HepG2 (cell line): ENCODE data around the gene PRRT2. TPM values are rescaled to one million over a fixed set of nuclear protein-coding genes. Genes with fewer than 3 reads are reported as not detected.
A peak's percentile ranks its signal among the peaks of the same experiment; 100 is the strongest.

Experiments
- CEBPB ChIP-seq: IDR thresholded peaks from 2 replicates; pipeline ENCODE4 v1.6.1; 2011; ENCODE audit warnings: low read depth, low read length, improper control_type of control experiment, borderline replicate concordance
- HCFC1 ChIP-seq: fragments of 150-350 bp; IDR thresholded peaks from 2 replicates; pipeline ENCODE4 v1.6.1; 2014; ENCODE audit warnings: low read depth, low read length
- MIER2 ChIP-seq: IDR thresholded peaks from 2 replicates; pipeline ENCODE4 v1.6.1; 2016; ENCODE audit warnings: missing biosample characterization, missing genetic modification reagents
- MIER3 ChIP-seq: IDR thresholded peaks from 2 replicates; pipeline ENCODE4 v1.6.1; 2016; ENCODE audit warnings: missing compliant biosample characterization, borderline replicate concordance
- NKX3-1 ChIP-seq: sonication (generic); formaldehyde crosslinking; IDR thresholded peaks from 2 replicates; pipeline ENCODE4 v1.5.0; 2020; ENCODE audit warnings: missing genetic modification reagents
- RAD51 ChIP-seq: fragments of 450-650 bp; IDR thresholded peaks from 2 replicates; pipeline ENCODE4 v1.6.1; 2016; ENCODE audit warnings: borderline replicate concordance
- RXRA ChIP-seq: sonication (generic); formaldehyde crosslinking; IDR thresholded peaks from 2 replicates; pipeline ENCODE4 v1.5.1; 2020; ENCODE audit warnings: missing genetic modification reagents
- SOX5 ChIP-seq: IDR thresholded peaks from 2 replicates; pipeline ENCODE4 v1.6.1; 2016; ENCODE audit warnings: borderline replicate concordance
- SYNCRIP ChIP-seq: fragments of 200-400 bp; formaldehyde crosslinking; IDR thresholded peaks from 2 replicates; pipeline ENCODE4 v1.6.1; 2018; ENCODE audit warnings: mild to moderate bottlenecking, low read depth, low read length; ENCODE audit not compliant: insufficient read depth
- ZBTB38 ChIP-seq: sonication (generic); formaldehyde crosslinking; IDR thresholded peaks from 2 replicates; pipeline ENCODE4 v1.5.1; 2020; ENCODE audit warnings: mild to moderate bottlenecking, missing genetic modification reagents
- ZNF251 ChIP-seq: sonication (generic); formaldehyde crosslinking; IDR thresholded peaks from 2 replicates; pipeline ENCODE4 v1.9.0; 2021; ENCODE audit warnings: mild to moderate bottlenecking, missing genetic modification reagents
- ZNF263 ChIP-seq: sonication (generic); formaldehyde crosslinking; IDR thresholded peaks from 2 replicates; pipeline ENCODE4 v1.4.0; 2020; ENCODE audit warnings: missing genetic modification reagents
- ZNF333 ChIP-seq: sonication (generic); formaldehyde crosslinking; IDR thresholded peaks from 2 replicates; pipeline ENCODE4 v1.4.0; 2020; ENCODE audit warnings: mild to moderate bottlenecking, missing genetic modification reagents, borderline replicate concordance
- ZSCAN20 ChIP-seq: sonication (generic); formaldehyde crosslinking; IDR thresholded peaks from 2 replicates; pipeline ENCODE4 v1.4.0; 2020; ENCODE audit warnings: missing genetic modification reagents, mild to moderate bottlenecking, borderline replicate concordance
- polyA plus RNA-seq, 8 experiments: library from polyadenylated mRNA; depleted of rRNA in 3 of 8; stranded (reverse) in 7 of 8; unstranded in 1 of 8; fragments of >200 nt; fragmentation: Illumina TruSeq in 4 of 8; extraction: Trizol in 4 of 8; gene quantifications; 2 replicates each; pipeline versions ENCODE4 v1.2.1 to v1.2.3, GENCODE V29; 2011 to 2016; ENCODE audit warnings: low read depth in 4 of 8, missing spikeins in 1 of 8, mixed read lengths in 1 of 8; ENCODE audit not compliant: insufficient read depth in 1 of 8
- total RNA-seq, 5 experiments: library from RNA; depleted of rRNA; stranded (reverse); fragments of >200 nt; fragmentation: Illumina TruSeq; extraction: Trizol; gene quantifications; 2 replicates each; pipeline ENCODE4 v1.2.3, GENCODE V29; 2016; ENCODE audit warnings: low read depth in 1 of 5
- TF ChIP-seq, protein P1 (sequence below): IDR thresholded peaks from 2 replicates; pipeline ENCODE4 v1.6.1; 2018; ENCODE audit warnings: missing genetic modification reagents, mild to moderate bottlenecking, missing compliant biosample characterization
- TF ChIP-seq, protein P2 (sequence below): IDR thresholded peaks from 2 replicates; pipeline ENCODE4 v1.6.1; 2016
- TF ChIP-seq, protein P3 (sequence below): sonication (generic); formaldehyde crosslinking; IDR thresholded peaks from 2 replicates; pipeline ENCODE4 v1.5.1; 2020; ENCODE audit warnings: missing genetic modification reagents, mild to moderate bottlenecking, borderline replicate concordance
- TF ChIP-seq, protein P4 (sequence below): sonication (generic); formaldehyde crosslinking; IDR thresholded peaks from 2 replicates; pipeline ENCODE4 v1.5.1; 2020; ENCODE audit warnings: mild to moderate bottlenecking, missing genetic modification reagents, moderate library complexity

The PRRT2 gene
- total and polyA plus RNA-seq, 2 of the 13 experiments (the other 11 are each of a cell fraction or from before 2014, with no cell fraction given), result 0.51 to 1.1 TPM

DNA sequence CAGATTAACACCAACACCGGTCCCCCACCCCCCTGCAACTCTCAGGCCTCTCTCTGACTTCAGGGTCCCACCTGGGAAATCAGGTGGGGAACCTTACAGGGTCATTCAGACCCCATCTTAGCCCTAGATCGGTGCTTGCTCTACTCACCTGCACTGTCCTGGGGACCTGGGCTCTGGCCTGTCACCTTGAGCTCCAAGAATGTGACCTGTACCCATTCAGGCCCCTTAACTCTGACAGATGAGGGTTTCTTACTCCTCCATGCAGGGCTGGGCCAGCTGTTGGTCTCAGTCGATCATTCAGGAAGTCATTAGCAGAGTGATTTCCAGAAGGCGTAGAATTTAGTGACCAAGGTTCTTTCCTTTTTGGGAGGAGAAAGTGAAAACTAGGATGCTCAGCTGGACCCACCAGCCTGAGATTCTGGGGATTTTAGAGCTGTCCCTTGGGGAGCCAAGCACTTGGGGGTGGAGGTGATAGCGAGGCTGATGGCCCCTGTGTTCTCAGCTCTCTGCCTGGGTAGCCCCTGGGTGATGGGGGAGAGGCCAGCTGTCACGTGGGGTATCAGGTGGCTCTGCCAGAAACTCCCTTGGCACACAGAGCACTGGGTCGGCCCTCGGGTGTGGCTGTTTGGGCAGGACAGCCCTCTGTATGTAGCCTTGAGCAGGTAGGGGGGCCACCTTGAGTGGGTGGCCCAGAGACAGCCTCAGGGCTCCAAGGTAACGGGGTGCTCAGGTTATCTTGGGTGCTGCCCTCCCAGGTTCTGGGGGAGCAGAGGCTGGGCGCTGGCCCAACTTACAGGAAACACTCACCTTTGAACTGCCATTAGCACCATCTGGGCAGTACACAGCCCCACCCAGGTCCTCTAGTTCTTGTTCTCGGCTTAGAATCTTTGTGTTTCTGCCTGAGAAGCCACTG lies 9.0 kb downstream of the PRRT2 start (continued):
- 0 out of 2 replicates have a peak, but pooled peaks have one; percentile 11 for TF ChIP-seq MIER2 (CRISPR knock-in tag)
- TF ChIP-seq, protein P1, sequence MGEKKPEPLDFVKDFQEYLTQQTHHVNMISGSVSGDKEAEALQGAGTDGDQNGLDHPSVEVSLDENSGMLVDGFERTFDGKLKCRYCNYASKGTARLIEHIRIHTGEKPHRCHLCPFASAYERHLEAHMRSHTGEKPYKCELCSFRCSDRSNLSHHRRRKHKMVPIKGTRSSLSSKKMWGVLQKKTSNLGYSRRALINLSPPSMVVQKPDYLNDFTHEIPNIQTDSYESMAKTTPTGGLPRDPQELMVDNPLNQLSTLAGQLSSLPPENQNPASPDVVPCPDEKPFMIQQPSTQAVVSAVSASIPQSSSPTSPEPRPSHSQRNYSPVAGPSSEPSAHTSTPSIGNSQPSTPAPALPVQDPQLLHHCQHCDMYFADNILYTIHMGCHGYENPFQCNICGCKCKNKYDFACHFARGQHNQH (CRISPR knock-in tag), result no peak; the same call in 1 of the 2 replicates
- TF ChIP-seq ZSCAN20 (CRISPR knock-in tag), result no peak
- TF ChIP-seq SYNCRIP, result no peak
- TF ChIP-seq, protein P2, sequence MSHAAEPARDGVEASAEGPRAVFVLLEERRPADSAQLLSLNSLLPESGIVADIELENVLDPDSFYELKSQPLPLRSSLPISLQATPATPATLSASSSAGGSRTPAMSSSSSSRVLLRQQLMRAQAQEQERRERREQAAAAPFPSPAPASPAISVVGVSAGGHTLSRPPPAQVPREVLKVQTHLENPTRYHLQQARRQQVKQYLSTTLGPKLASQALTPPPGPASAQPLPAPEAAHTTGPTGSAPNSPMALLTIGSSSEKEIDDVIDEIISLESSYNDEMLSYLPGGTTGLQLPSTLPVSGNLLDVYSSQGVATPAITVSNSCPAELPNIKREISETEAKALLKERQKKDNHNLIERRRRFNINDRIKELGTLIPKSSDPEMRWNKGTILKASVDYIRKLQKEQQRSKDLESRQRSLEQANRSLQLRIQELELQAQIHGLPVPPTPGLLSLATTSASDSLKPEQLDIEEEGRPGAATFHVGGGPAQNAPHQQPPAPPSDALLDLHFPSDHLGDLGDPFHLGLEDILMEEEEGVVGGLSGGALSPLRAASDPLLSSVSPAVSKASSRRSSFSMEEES, result peak; percentile 22; the same call in 1 of the 2 replicates
- TF ChIP-seq NKX3-1 (CRISPR knock-in tag), result no peak
- no peak for TF ChIP-seq SOX5 (CRISPR knock-in tag)
- peak; percentile 12; the same call in 1 of the 2 replicates for TF ChIP-seq ZBTB38
- TF ChIP-seq RXRA (CRISPR knock-in tag), result no peak
- TF ChIP-seq MIER3, result no peak
- peak; percentile 65 for TF ChIP-seq RAD51
- TF ChIP-seq, protein P3, sequence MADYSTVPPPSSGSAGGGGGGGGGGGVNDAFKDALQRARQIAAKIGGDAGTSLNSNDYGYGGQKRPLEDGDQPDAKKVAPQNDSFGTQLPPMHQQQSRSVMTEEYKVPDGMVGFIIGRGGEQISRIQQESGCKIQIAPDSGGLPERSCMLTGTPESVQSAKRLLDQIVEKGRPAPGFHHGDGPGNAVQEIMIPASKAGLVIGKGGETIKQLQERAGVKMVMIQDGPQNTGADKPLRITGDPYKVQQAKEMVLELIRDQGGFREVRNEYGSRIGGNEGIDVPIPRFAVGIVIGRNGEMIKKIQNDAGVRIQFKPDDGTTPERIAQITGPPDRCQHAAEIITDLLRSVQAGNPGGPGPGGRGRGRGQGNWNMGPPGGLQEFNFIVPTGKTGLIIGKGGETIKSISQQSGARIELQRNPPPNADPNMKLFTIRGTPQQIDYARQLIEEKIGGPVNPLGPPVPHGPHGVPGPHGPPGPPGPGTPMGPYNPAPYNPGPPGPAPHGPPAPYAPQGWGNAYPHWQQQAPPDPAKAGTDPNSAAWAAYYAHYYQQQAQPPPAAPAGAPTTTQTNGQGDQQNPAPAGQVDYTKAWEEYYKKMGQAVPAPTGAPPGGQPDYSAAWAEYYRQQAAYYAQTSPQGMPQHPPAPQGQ (CRISPR knock-in tag), result 0 out of 2 replicates have a peak, but pooled peaks have one; percentile 22
- TF ChIP-seq CEBPB, result no peak
- TF ChIP-seq HCFC1, result no peak
- TF ChIP-seq, protein P4, sequence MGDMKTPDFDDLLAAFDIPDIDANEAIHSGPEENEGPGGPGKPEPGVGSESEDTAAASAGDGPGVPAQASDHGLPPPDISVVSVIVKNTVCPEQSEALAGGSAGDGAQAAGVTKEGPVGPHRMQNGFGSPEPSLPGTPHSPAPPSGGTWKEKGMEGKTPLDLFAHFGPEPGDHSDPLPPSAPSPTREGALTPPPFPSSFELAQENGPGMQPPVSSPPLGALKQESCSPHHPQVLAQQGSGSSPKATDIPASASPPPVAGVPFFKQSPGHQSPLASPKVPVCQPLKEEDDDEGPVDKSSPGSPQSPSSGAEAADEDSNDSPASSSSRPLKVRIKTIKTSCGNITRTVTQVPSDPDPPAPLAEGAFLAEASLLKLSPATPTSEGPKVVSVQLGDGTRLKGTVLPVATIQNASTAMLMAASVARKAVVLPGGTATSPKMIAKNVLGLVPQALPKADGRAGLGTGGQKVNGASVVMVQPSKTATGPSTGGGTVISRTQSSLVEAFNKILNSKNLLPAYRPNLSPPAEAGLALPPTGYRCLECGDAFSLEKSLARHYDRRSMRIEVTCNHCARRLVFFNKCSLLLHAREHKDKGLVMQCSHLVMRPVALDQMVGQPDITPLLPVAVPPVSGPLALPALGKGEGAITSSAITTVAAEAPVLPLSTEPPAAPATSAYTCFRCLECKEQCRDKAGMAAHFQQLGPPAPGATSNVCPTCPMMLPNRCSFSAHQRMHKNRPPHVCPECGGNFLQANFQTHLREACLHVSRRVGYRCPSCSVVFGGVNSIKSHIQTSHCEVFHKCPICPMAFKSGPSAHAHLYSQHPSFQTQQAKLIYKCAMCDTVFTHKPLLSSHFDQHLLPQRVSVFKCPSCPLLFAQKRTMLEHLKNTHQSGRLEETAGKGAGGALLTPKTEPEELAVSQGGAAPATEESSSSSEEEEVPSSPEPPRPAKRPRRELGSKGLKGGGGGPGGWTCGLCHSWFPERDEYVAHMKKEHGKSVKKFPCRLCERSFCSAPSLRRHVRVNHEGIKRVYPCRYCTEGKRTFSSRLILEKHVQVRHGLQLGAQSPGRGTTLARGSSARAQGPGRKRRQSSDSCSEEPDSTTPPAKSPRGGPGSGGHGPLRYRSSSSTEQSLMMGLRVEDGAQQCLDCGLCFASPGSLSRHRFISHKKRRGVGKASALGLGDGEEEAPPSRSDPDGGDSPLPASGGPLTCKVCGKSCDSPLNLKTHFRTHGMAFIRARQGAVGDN, result peak; percentile 65
- no peak for TF ChIP-seq ZNF251 (CRISPR knock-in tag)
- no peak for TF ChIP-seq ZNF333 (CRISPR knock-in tag)
- TF ChIP-seq ZNF263, result no peak
